GM18951 (cell line): ENCODE results near the gene BNIP3.

Experiments used
- POLR2A ChIP-seq: IDR thresholded peaks from 4 replicates; pipeline ENCODE4 v1.6.1; 2011; ENCODE audit warnings: mild to moderate bottlenecking; ENCODE audit not compliant: insufficient read length, insufficient read depth; ENCODE audit errors: extremely low read depth
- in situ Hi-C: fragments of 300-500 bp; cut with MboI; formaldehyde crosslinking; loops from one replicate; pipeline ENCODE4 v1.12.0; 2022; ENCODE audit warnings: low sequenced_read_pairs, mixed read lengths, inconsistent platforms; ENCODE audit not compliant: unreplicated experiment

BNIP3 gene

GRCh38 chr10:132011024-132011423, 29.3 kb upstream of the BNIP3 start:
- in situ Hi-C loops: no loop called here
- TF ChIP-seq POLR2A: no peak

- TF ChIP-seq POLR2A: no peak
- in situ Hi-C loops: no loop called here
These were observed 28.8 kb upstream of the BNIP3 start for GRCh38 chr10:132010483-132010882.

- in situ Hi-C loops: no loop called here
These were observed 27.9 kb upstream of the BNIP3 start for GRCh38 chr10:132009575-132009974.

GRCh38 chr10:132007681-132008080, 26.0 kb upstream of the BNIP3 start:
- in situ Hi-C loops: no loop called here
- TF ChIP-seq POLR2A: no peak

More at GRCh38 chr10:132009575-132009974, 27.9 kb upstream of the BNIP3 start:
- no peak for TF ChIP-seq POLR2A

- in situ Hi-C loops: no loop called here
- no peak for TF ChIP-seq POLR2A
These were observed 25.2 kb upstream of the BNIP3 start for GRCh38 chr10:132006966-132007365.

- in situ Hi-C loops: no loop called here
- TF ChIP-seq POLR2A: no peak
These were observed 23.4 kb upstream of the BNIP3 start for GRCh38 chr10:132005147-132005546.

- in situ Hi-C loops: no loop called here
- TF ChIP-seq POLR2A: no peak
These were observed 22.3 kb upstream of the BNIP3 start for GRCh38 chr10:132004052-132004451.

- no peak for TF ChIP-seq POLR2A
- in situ Hi-C loops: no loop called here
These were observed 21.7 kb upstream of the BNIP3 start for GRCh38 chr10:132003282-132003924.

GRCh38 chr10:132002004-132002403, 20.3 kb upstream of the BNIP3 start:
- in situ Hi-C loops: no loop called here
- no peak for TF ChIP-seq POLR2A

- no peak for TF ChIP-seq POLR2A
- in situ Hi-C loops: no loop called here
These were observed 19.7 kb upstream of the BNIP3 start for GRCh38 chr10:132001238-132001972.

- in situ Hi-C loops: no loop called here
- no peak for TF ChIP-seq POLR2A
These were observed 17.3 kb upstream of the BNIP3 start for GRCh38 chr10:131998845-131999681.

GRCh38 chr10:131998050-131998844, 16.5 kb upstream of the BNIP3 start:
- in situ Hi-C loops: no loop called here

More at GRCh38 chr10:131998050-131998844, 16.5 kb upstream of the BNIP3 start:
- no peak for TF ChIP-seq POLR2A
